GM10248 (cell line): ENCODE data around the gene FXYD4.
"Not testable (repeated sequence)": the region's sequence is repeated elsewhere in the genome, so short reads cannot be mapped to it uniquely, and the experiment has no call there.

Source experiments
- CTCF ChIA-PET: fragments of 300-600 bp; sonication (Branson Sonifier 250); formaldehyde crosslinking; extraction: SDS; loops from one replicate; lab custom pipeline; 2021; ENCODE audit warnings: antibody characterized with exemption; lab: Yijun Ruan, JAX
- POLR2A ChIA-PET: fragments of 350-650 bp; sonication (Branson Sonifier 250); formaldehyde crosslinking; extraction: SDS; loops from one replicate; lab custom pipeline; 2020; ENCODE audit warnings: antibody characterized with exemption; lab: Yijun Ruan, JAX
- DNase-seq: peaks from one replicate; pipeline ENCODE4 v3.0.0; 2012; ENCODE audit errors: extremely low spot score
- TF ChIP-seq, protein P1 (sequence below): IDR thresholded peaks from 2 replicates; pipeline ENCODE4 v1.5.1; 2012; ENCODE audit warnings: mild to moderate bottlenecking, low read depth; ENCODE audit errors: extremely low read depth, missing control alignments, control extremely low read depth

FXYD4 gene

DNA sequence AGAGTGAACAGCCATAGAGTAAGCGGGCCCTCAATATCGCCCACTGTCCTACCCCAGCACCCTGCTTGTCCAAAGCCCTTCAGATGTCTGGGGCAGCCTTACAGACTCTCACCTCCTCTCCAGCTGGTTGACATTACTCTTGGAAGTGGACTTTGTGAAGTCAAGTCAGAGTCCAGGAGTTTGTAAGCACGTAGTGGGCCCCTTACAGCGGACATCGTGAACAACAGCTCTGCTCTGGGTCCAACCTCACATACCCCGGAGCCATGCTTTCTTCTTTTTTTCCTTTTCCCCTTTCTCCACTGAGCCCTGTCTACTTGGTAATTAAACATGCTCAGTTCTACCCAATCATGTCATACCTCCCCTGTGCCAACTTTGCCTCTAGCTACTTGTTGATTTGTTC lies 20.1 kb downstream of the FXYD4 start:
- ChIA-PET POLR2A (interaction anchor here (0.6 to 1.3 kb wide), 2 partner anchors 14 to 58 kb away, joined by 3 to 6 read pairs; no protein-coding TSS in a partner anchor), CTCF (interaction anchor here (2.4 kb wide), 1 partner anchor 187 kb away, joined by 7 read pairs; no protein-coding TSS in a partner anchor)
- DNase-seq = no peak
- TF ChIP-seq, protein P1, sequence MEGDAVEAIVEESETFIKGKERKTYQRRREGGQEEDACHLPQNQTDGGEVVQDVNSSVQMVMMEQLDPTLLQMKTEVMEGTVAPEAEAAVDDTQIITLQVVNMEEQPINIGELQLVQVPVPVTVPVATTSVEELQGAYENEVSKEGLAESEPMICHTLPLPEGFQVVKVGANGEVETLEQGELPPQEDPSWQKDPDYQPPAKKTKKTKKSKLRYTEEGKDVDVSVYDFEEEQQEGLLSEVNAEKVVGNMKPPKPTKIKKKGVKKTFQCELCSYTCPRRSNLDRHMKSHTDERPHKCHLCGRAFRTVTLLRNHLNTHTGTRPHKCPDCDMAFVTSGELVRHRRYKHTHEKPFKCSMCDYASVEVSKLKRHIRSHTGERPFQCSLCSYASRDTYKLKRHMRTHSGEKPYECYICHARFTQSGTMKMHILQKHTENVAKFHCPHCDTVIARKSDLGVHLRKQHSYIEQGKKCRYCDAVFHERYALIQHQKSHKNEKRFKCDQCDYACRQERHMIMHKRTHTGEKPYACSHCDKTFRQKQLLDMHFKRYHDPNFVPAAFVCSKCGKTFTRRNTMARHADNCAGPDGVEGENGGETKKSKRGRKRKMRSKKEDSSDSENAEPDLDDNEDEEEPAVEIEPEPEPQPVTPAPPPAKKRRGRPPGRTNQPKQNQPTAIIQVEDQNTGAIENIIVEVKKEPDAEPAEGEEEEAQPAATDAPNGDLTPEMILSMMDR = no peak

DNA sequence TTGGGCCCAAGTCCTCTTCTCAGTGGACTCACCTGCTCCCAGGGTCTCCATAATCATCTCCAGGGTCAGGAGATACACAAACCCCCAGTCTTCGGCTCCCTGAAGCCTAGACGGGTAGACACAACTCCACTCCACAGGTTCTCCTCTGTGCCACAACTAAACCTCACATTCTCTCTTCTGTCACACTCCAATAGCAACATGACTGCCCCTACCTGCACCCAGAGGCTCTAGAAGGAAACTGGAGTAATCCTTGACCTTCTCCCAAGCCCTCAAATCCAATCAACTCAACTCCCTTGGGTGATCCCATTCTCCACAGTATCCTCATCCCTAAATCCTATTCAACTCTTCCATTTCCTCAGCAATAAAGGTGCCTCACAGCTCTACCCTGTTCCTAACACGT lies 21.3 kb downstream of the FXYD4 start:
- CTCF ChIA-PET = no interaction called here
- TF ChIP-seq, protein P1 = no peak
- DNase-seq = no peak
- POLR2A ChIA-PET = no interaction called here

DNA sequence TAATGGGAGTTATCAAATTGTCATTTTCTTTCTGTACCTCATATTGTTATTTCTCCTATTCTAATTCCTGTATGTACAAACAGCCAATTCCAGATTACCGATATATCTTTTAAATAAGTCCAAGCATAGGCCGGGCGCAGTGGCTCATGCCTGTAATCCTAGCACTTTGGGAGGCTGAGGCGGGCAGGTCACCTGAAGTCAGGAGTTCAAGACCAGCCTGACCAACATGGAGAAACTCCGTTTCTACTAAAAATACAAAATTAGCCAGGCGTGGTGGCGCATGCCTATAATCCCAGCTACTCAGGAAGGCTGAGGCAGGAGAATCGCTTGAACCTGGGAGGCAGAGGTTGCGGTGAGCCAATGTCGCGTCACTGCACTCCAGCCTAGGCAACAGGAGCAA lies 21.8 kb downstream of the FXYD4 start:
- POLR2A ChIA-PET, DNase-seq, CTCF ChIA-PET: not testable (repeated sequence)

DNA sequence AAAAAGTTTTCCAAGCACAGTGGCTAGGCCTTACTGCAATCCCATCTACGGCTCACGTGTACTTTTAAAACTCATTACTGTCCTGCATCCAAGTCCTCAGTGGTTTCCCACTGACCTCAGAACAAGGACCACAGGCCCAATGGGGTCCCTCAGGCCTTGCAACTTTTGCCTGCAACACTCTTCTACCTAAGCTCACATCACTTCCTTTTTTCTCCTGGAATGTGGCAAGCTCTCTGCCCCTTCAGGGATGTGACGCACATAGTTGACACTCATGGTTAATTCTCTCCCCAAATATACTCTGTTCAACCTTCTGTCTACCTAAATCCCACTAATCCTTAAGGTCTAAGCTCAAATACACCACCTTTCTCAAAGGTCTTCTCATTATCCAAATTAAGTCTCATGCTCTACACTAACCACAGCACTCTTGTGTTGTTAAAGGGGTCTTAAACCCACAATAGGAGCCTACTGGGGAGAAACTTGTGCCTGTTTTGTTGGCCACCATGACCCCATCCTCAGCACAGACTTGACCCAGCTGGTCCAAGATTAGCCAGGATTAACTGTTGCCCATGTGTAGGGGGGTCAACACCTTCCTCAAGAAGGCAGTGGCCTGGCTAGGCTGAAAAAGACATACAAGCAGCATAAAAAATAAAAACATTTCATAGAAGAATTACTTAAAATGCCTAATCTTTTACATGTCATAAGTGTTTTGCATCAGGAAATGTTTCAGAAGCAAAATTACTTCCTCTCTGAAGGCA lies 22.3 kb downstream of the FXYD4 start:
- DNase-seq = no peak
- POLR2A ChIA-PET = interaction anchor here (1.1 kb wide), 1 partner anchor 12 kb away, joined by 3 read pairs; no protein-coding TSS in a partner anchor
- CTCF ChIA-PET = no interaction called here
- TF ChIP-seq, protein P1 = no peak

DNA sequence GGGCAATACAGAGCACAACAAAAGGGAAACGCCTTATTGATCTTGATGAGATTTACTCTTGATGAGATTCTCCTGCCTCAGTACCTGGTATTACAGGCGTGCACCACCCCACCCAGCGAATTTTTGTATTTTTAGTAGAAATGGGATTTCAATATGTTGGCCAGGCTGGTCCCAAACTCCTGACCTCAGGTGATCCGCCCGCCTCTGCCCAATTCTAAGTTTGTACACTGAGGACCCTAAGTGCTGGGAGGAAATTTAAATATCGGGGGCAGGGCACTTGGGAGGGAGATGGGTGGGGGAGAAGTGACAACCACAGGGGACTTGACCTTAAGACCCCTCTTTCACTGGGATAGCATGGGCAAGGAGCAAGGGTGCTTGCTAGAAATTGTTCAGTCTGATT lies 23.4 kb downstream of the FXYD4 start:
- TF ChIP-seq, protein P1 = no peak
- DNase-seq = no peak
- POLR2A ChIA-PET = interaction anchor here (1.1 kb wide), 1 partner anchor 13 kb away, joined by 3 read pairs; no protein-coding TSS in a partner anchor
- CTCF ChIA-PET = interaction anchor here (1.0 to 1.7 kb wide), 3 partner anchors 9 to 24 kb away, joined by 3 to 4 read pairs (median 3); partner anchors contain the start of gene FXYD4

DNA sequence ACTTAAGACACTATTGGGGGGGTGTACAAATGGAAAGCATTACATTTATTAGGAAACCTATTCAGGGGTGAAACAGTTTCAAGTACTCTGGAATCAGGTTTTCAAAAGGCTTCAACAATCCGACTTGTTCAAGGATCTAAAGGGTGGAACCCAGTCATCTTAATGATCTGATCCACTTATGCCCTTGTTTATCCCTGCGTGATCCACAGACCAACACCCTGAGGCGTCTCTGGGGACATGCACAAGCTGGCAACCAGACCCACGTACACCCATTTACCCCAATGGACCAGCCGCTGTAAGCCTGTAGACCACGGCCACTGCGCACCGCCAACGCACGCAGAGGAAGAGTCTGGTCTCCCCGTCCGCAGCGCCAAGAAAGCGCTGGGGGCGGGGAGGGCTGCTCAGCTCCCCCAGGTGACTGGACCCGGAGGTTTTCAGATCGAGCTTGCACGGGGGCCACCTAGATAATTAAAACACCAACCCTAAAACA lies 24.2 kb downstream of the FXYD4 start:
- no peak for DNase-seq
- TF ChIP-seq, protein P1 = no peak
- ChIA-PET CTCF (interaction anchor here (1.0 to 1.7 kb wide), 5 partner anchors 10 to 25 kb away, joined by 3 to 4 read pairs (median 3); partner anchors contain the start of gene FXYD4), POLR2A (interaction anchor here (1.1 kb wide), 1 partner anchor 12 kb away, joined by 8 read pairs; no protein-coding TSS in a partner anchor)
